K562 treated with DMSO at 1 percent for 4 hours (cell line): Measurements from ENCODE around the gene COL6A2. TPM values are rescaled to one million over a fixed set of nuclear protein-coding genes. Genes with fewer than 3 reads are reported as not detected.

ENCODE experiments used
- total RNA-seq: library from RNA; unstranded; fragments of 300-600 nt; gene quantifications from 2 replicates; pipeline ENCODE4 v1.2.3, GENCODE V29; 2022; ENCODE audit not compliant: insufficient read depth

COL6A2 gene
- total RNA-seq: 7.0 and 15.1 TPM in 2 replicates

DNA sequence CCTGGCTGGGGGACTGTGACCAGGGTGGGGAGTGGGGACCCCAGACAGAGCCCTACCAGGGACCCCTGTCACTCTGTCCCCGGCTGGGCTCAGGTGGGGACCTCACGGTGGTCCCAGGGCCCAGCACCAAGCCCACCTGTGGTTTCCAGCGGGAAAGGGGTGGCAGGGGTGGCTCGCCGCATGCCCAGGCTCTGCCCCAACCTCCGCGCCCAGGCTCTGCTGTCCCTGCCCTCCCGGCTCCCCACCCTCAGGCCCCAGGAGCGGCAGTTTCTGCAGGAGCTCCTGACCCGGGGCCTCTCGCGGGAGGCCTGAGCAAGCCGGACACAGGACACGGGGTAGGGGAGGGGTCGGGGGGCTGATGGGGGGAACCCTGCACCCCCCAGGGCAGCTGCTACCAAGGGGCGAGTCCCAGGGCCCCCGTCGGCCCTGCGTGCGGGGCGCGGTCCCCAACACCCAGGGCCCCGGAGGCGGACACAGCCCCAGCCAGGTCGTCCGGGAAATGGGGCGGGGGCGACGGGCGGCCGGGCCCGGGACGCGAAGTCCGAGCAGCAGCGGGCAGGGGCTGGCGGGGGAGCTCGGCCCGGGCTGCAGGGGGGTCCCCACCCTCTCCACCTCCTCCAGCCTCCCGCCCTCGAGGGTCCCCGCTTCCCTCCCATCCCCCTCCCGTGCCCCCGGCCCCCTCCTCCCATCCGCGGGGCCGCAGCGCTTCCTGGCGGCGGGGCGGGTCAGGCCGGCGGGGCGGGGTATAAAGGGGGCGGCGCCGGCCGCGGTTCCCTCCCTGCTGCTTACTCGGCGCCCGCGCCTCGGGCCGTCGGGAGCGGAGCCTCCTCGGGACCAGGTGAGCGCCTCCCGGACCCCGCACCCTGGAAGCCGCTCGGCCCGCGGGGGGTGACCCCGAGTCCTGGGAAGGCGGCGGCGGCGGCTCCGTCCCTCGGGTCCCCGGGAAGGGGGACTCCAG lies at the start of gene COL6A2:
Gene COL6A2 (plus strand): TSS at position 777 of the 958 bp plus-strand sequence.

DNA sequence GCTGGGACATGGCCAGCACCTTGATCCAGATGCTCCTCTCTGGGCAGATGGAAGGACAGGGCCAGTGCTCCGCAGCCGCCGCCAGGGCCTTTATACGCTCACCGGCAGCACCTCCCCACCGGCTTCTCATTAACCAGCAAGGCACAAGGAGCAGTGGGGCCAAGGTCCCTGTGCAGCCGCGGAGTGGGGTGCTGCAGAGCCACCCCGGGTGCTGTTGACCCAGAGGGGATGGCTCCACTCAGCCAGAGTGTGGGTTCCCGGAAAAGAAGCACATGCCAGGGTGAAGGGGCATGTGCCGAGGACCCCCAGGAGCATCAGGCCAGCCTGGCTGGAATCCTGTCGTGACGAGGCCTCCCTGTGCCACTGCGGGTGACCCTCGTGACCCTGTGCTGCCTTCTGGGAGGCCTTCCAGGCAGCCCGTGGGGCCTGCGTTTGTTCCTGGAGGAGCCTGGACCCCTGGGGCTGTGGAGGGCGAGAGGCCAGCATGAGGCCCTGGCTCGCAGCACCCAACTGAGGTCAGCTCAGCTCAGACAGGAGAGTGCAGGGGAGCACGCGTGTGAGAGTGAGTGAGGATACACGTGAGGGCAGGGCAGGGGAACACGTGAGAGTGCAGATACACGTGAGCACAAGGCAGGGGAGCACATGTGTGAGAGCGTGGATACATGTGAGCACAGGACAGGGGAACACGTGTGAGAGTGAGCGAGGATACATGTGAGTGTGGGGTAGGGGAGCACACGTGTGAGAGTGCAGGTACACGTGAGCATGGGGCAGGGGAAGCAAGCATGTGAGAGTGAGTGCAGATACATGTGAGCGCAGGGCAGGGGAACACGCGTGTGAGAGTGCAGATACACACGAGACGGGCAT lies 57.8 kb downstream of the COL6A2 start, which contains the start of gene FTCD:
Gene FTCD (minus strand): TSS at position 66 of the 864 bp plus-strand sequence. CDS start 56 bp downstream, at position 10.

Other genes with a start within 250 kb of the COL6A2 start
- 1.1 and 2.6 TPM in 2 replicates for gene COL6A1, start 116.3 kb upstream of the COL6A2 start, total RNA-seq
- 0.79 TPM in 1 of 2 replicates, not detected in the other for gene FTCD, start 57.5 kb downstream of the COL6A2 start, total RNA-seq
- 104 and 133 TPM in 2 replicates for gene SPATC1L, start 86.3 kb downstream of the COL6A2 start, total RNA-seq
- 33.7 and 44.9 TPM in 2 replicates for gene LSS, start 130.7 kb downstream of the COL6A2 start, total RNA-seq
- 92.3 and 106 TPM in 2 replicates for gene MCM3AP, start 187.5 kb downstream of the COL6A2 start, total RNA-seq
- 18.7 and 34.5 TPM in 2 replicates for gene YBEY, start 188.2 kb downstream of the COL6A2 start, total RNA-seq
- gene C21orf58, start 225.8 kb downstream of the COL6A2 start, total RNA-seq: 23.2 and 28.5 TPM in 2 replicates
- 26.5 and 49.7 TPM in 2 replicates for gene PCNT, start 226.0 kb downstream of the COL6A2 start, total RNA-seq